T-helper 2 cell treated with Interferon-gamma antibody and Interleukin-4, amounts not matched to agents 5 μg/mL and 100 μg/mL, for 36 hours (primary cell): ENCODE measurements around the gene MYBPC2.
A peak's percentile ranks its signal among the peaks of the same experiment; 100 is the strongest.

Source experiments
- DNase-seq: peaks from one replicate; pipeline ENCODE4 v3.0.0; 2021; ENCODE audit warnings: low spot score
- H3K27ac Mint-ChIP-seq: one replicate; pipeline ENCODE4 v1.8.0; 2021; ENCODE audit warnings: mild to moderate bottlenecking, mixed read lengths
- H3K27me3 Mint-ChIP-seq: one replicate; pipeline ENCODE4 v1.8.0; 2021; ENCODE audit warnings: low read depth, mixed read lengths
- H3K36me3 Mint-ChIP-seq: one replicate; pipeline ENCODE4 v1.8.0; 2021; ENCODE audit warnings: low read depth, mixed read lengths
- H3K4me1 Mint-ChIP-seq: one replicate; pipeline ENCODE4 v1.8.0; 2021; ENCODE audit warnings: low read depth, mixed read lengths
- H3K4me3 Mint-ChIP-seq: one replicate; pipeline ENCODE4 v1.8.0; 2022; ENCODE audit warnings: mild to moderate bottlenecking, moderate library complexity, mixed read lengths
- H3K9me3 Mint-ChIP-seq: one replicate; pipeline ENCODE4 v1.8.0; 2021; ENCODE audit warnings: mixed read lengths

MYBPC2 gene

DNA sequence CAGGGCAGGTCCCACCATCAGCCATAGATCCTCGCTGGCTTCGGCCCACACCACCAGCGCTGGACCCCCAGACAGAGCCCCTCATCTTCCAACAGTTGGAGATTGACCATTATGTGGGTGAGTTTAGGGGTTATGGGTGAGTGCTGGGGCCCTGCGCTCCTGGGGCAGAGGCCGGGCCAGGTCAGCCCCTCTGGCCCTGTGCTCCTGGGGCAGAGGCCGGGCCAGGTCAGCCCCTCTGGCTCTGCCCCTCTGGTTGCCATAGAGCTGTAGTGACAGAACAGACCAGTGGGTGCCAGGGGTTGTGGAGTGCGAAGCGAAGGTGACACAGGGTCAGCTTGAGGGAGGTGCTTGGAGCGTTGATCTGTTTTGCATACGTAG, 33.3 kb upstream of the MYBPC2 start:
- Mint-ChIP-seq H3K9me3 (no peaks in the 10 kb centered on the region), H3K27me3 (no peaks in the 10 kb centered on the region), H3K4me1 (no peaks in the 10 kb centered on the region), H3K27ac (no peak overlapping the region), H3K36me3 (peaks cover 19% of the 10 kb centered on the region), H3K4me3 (no peak overlapping the region)
- DNase-seq = no peak

DNA sequence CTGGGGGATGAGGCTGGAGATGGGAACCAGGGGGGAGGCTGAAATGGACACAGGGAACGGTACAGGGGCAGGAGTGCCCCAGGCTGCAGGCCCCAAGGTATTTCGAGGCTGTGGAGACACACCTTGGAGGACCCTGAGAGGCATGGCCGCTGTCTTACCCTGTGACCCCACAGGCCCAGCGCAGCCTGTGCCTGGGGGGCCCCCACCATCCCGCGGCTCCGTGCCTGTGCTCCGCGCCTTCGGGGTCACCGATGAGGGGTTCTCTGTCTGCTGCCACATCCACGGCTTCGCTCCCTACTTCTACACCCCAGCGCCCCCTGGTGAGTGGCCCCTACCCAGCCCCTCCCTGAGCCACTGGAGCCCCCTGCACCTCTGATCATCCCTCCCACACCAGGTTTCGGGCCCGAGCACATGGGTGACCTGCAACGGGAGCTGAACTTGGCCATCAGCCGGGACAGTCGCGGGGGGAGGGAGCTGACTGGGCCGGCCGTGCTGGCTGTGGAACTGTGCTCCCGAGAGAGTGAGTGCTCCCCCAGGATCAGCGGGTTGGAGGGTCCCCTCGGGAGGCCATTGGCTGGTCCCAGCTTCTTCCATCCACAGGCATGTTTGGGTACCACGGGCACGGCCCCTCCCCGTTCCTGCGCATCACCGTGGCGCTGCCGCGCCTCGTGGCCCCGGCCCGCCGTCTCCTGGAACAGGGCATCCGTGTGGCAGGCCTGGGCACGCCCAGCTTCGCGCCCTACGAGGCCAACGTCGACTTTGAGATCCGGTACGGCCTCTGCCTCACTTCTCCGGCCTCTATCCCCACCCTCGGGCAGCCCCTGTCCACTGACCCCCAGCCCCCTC, 30.9 kb upstream of the MYBPC2 start:
- DNase-seq = no peak
- Mint-ChIP-seq H3K9me3 (no peaks in the 10 kb centered on the region), H3K4me1 (no peaks in the 10 kb centered on the region), H3K27me3 (no peaks in the 10 kb centered on the region), H3K27ac (no peak overlapping the region), H3K36me3 (peaks cover 26% of the 10 kb centered on the region), H3K4me3 (no peak overlapping the region)

DNA sequence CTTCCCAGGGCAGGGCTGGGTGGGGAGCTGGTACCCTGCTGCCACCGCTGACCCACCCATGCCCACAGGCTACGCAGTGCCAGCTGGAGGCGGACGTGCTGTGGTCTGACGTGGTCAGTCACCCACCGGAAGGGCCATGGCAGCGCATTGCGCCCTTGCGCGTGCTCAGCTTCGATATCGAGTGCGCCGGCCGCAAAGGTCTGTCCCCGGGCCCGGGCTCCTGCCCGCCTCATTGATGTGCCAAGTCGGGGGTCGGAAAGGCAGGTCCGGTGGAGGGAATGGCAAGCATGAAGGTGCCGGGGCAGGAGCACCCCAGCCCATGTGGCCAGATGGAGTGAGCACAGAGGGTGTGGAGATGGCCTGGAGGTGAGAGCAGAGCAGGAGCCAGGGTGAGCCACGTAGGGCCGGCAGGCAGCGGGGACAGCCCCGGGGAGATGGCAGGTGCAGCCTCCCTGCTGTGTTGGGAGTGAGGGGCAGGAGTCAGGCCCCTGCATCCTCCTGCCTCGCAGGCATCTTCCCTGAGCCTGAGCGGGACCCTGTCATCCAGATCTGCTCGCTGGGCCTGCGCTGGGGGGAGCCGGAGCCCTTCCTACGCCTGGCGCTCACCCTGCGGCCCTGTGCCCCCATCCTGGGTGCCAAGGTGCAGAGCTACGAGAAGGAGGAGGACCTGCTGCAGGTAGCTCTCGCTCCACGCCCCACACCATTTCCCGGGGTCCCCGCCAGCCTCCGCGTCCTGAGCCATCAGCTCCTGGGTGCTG, 30.0 kb upstream of the MYBPC2 start:
- no peaks in the 10 kb centered on the region for H3K4me1 Mint-ChIP-seq
- no peaks in the 10 kb centered on the region for H3K27me3 Mint-ChIP-seq
- DNase-seq = no peak
- no peak overlapping the region for H3K27ac Mint-ChIP-seq
- H3K36me3 Mint-ChIP-seq = peaks cover 28% of the 10 kb centered on the region
- no peak overlapping the region for H3K4me3 Mint-ChIP-seq
- no peaks in the 10 kb centered on the region for H3K9me3 Mint-ChIP-seq

DNA sequence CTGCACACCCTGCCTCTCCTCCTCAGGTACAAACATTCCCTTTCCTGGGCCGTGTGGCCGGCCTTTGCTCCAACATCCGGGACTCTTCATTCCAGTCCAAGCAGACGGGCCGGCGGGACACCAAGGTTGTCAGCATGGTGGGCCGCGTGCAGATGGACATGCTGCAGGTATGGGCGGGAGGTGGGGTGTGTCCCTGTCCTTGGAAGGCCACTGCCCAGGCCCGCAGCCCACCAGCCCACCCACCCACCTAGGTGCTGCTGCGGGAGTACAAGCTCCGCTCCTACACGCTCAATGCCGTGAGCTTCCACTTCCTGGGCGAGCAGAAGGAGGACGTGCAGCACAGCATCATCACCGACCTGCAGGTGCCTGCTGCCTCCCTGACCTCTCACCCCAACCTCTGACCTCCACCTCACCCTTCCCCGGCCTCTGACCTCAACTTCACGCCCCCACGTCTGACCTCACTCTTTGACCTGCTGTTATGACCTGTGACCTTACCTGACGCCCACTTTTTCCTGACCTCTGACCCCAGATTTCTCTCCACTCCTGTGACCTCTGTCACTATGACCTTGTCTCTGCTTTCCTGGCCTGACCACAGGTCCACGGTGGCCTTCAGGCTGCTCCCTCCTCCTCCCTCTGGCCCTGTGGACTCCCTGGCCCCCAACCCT, 26.4 kb upstream of the MYBPC2 start:
- H3K4me3 Mint-ChIP-seq = no peak overlapping the region
- no peak for DNase-seq
- no peaks in the 10 kb centered on the region for H3K9me3 Mint-ChIP-seq
- H3K4me1 Mint-ChIP-seq = no peaks in the 10 kb centered on the region
- H3K36me3 Mint-ChIP-seq = peaks cover 25% of the 10 kb centered on the region
- peak overlapping the region; percentile 38 for H3K27ac Mint-ChIP-seq
- no peaks in the 10 kb centered on the region for H3K27me3 Mint-ChIP-seq

DNA sequence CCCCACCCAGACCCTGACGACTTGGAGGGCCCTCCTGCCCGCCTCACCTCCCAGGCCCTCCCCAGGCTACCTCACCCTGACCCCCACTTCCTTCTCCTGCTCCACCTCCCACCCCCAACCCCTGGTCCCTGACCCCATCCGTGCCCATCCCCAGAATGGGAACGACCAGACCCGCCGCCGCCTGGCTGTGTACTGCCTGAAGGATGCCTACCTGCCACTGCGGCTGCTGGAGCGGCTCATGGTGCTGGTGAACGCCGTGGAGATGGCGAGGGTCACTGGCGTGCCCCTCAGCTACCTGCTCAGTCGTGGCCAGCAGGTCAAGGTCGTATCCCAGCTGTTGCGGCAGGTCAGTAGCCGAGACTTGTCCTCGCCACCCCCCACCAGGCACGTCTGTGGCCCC, 25.9 kb upstream of the MYBPC2 start:
- H3K4me3 Mint-ChIP-seq = no peak overlapping the region
- peaks cover 24% of the 10 kb centered on the region for H3K36me3 Mint-ChIP-seq
- H3K27ac Mint-ChIP-seq = no peak overlapping the region
- H3K27me3 Mint-ChIP-seq = no peaks in the 10 kb centered on the region
- no peak for DNase-seq
- H3K9me3 Mint-ChIP-seq = no peaks in the 10 kb centered on the region
- no peaks in the 10 kb centered on the region for H3K4me1 Mint-ChIP-seq

DNA sequence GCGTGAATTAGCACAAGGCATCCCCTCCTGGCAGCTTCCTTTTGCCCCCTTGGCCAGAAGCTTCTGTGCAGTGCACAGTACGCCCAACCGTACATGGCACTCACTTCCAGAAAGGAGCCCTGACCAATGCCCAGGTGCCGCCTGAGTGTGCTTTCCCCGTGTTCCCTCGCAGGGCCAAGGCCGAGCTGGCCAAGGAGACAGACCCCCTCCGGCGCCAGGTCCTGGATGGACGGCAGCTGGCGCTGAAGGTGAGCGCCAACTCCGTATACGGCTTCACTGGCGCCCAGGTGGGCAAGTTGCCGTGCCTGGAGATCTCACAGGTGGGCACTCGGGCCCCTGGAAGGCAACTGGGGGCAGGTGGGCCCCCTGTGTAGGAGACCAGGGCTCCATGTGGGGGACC, 23.3 kb upstream of the MYBPC2 start:
- peaks cover 27% of the 10 kb centered on the region for H3K36me3 Mint-ChIP-seq
- H3K4me3 Mint-ChIP-seq = no peak overlapping the region
- no peaks in the 10 kb centered on the region for H3K4me1 Mint-ChIP-seq
- no peaks in the 10 kb centered on the region for H3K9me3 Mint-ChIP-seq
- H3K27me3 Mint-ChIP-seq = no peaks in the 10 kb centered on the region
- H3K27ac Mint-ChIP-seq = no peak overlapping the region
- no peak for DNase-seq

DNA sequence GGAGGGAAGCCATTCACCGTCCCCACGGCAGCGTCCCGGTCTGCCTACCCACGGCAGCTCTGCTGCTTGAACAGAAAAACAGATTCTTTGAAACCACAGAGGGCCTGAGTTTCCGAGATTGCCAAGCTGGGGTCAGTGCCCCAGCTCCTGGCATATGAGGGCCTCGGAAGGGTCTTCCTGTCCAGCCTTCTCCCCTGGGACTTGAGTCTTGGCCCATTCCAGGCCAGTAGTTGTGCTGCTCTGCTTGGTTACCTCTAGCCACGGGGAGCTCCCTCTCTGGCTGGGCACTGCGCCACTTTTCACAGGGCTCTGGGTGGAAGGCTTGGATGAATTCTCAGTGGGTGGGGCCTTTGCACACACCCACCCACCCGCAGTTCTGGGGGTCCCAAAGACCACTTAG, 22.6 kb upstream of the MYBPC2 start:
- H3K9me3 Mint-ChIP-seq = no peaks in the 10 kb centered on the region
- no peaks in the 10 kb centered on the region for H3K4me1 Mint-ChIP-seq
- no peak for DNase-seq
- H3K36me3 Mint-ChIP-seq = peaks cover 31% of the 10 kb centered on the region
- H3K27ac Mint-ChIP-seq = no peak overlapping the region
- H3K4me3 Mint-ChIP-seq = no peak overlapping the region
- no peaks in the 10 kb centered on the region for H3K27me3 Mint-ChIP-seq

DNA sequence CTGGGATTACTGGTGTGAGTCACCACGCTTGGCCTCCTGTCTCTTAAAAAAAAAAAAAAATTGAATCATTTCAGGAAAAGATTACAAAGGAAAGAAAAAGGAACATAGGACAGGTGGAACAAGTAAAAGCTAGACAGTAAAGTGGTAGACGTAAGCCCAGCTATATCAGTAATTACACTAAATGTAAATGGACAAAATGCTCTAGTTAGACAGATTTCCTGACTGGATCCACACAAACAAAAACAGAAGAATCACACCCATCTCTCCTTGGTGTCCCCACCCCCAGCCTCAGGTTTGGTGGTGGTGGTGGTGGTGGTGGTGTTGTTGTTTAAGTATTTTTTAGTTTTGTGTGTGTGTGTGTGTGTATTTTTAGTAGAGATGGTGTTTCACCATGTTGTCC, 20.3 kb upstream of the MYBPC2 start:
- H3K4me3 Mint-ChIP-seq = no peak overlapping the region
- H3K4me1 Mint-ChIP-seq = no peaks in the 10 kb centered on the region
- DNase-seq = no peak
- peaks cover 19% of the 10 kb centered on the region for H3K36me3 Mint-ChIP-seq
- no peak overlapping the region for H3K27ac Mint-ChIP-seq
- H3K27me3 Mint-ChIP-seq = no peaks in the 10 kb centered on the region
- H3K9me3 Mint-ChIP-seq = no peaks in the 10 kb centered on the region

DNA sequence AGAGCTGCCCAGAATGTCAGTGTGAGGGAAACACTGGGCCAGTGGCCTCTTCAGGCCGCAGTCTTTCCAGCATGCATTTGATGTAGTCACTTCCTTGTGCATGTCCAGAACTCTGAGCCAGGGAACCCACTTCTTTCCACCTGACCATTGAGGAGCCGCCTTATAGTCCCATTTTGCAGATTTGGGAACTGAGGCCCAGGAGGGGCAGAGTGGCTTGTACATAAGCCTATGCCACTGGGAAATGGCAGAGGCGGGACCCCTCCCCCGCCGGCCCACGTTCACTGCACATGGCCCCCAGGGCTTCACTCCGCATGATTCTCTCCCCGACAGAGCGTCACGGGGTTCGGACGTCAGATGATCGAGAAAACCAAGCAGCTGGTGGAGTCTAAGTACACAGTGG, 19.6 kb upstream of the MYBPC2 start:
- no peaks in the 10 kb centered on the region for H3K27me3 Mint-ChIP-seq
- no peaks in the 10 kb centered on the region for H3K4me1 Mint-ChIP-seq
- H3K27ac Mint-ChIP-seq = no peak overlapping the region
- DNase-seq = no peak
- no peak overlapping the region for H3K4me3 Mint-ChIP-seq
- H3K9me3 Mint-ChIP-seq = no peaks in the 10 kb centered on the region
- peaks cover 19% of the 10 kb centered on the region for H3K36me3 Mint-ChIP-seq

DNA sequence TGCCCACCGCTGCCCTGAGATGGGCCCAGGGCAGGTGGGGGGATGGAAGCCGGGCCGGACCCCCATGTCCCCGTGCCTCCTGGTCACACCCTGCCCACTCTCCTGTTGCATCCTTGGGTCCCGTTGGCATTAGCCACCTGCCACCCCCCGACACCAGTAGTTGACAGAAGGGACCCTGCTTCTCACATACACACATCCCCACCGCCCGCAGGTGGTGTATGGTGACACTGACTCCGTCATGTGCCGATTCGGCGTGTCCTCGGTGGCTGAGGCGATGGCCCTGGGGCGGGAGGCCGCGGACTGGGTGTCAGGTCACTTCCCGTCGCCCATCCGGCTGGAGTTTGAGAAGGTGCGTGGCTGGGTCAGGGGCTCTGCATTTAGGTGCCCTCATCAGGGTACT, 19.2 kb upstream of the MYBPC2 start:
- Mint-ChIP-seq H3K9me3 (no peaks in the 10 kb centered on the region), H3K4me3 (no peak overlapping the region), H3K27ac (no peak overlapping the region), H3K36me3 (peaks cover 19% of the 10 kb centered on the region), H3K4me1 (no peaks in the 10 kb centered on the region), H3K27me3 (no peaks in the 10 kb centered on the region)
- no peak for DNase-seq

DNA sequence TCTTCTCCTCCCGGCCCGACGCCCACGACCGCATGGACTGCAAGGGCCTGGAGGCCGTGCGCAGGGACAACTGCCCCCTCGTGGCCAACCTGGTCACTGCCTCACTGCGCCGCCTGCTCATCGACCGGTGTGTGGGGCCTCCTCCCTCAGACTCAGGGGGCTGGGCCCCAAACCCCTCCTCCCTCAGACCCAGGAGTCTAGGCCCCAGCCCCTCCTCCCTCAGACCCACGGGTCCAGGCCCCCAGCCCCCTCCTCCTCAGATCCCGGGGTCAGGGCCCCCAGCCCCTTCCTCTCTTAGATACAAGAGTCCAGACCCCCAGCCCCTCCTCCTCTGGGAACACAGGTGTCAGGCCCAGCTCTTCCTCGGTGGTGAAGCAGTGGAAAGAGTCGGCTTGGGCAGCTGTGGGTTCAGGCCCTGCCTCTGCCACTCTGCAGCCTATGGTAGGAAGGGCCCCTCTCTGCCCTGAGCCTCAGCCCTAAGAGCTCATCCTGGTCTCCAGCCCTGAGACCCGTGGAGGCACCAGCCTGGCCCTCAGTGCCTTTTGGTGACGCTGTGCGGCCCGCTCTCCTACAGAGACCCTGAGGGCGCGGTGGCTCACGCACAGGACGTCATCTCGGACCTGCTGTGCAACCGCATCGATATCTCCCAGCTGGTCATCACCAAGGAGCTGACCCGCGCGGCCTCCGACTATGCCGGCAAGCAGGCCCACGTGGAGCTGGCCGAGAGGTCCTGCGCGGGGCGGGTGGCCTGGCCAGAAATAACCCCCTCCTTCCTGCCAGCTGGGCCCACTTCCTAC, 17.6 kb upstream of the MYBPC2 start:
- DNase-seq = peak; percentile 69
- H3K9me3 Mint-ChIP-seq = no peaks in the 10 kb centered on the region
- H3K36me3 Mint-ChIP-seq = peaks cover 20% of the 10 kb centered on the region
- peaks cover 8% of the 10 kb centered on the region for H3K27me3 Mint-ChIP-seq
- no peak overlapping the region for H3K27ac Mint-ChIP-seq
- H3K4me3 Mint-ChIP-seq = no peak overlapping the region
- H3K4me1 Mint-ChIP-seq = peaks cover 2% of the 10 kb centered on the region

DNA sequence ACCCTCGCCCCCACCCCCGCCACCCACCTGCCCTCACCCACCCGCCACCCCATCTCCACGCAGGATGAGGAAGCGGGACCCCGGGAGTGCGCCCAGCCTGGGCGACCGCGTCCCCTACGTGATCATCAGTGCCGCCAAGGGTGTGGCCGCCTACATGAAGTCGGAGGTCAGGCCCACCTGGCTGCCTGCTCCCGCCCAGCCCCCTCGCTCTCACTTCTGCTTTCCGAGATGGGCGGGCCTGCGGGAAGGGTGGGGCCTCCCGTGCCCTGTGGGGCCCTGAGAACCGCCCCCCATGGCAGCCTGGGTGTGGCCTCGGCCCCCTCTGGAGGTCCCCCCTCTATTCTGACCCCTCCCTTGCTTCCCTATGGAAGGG, 17.0 kb upstream of the MYBPC2 start:
- Mint-ChIP-seq H3K27me3 (peaks cover 12% of the 10 kb centered on the region), H3K36me3 (peaks cover 19% of the 10 kb centered on the region), H3K9me3 (no peaks in the 10 kb centered on the region), H3K4me3 (no peak overlapping the region), H3K4me1 (peaks cover 4% of the 10 kb centered on the region), H3K27ac (no peak overlapping the region)
- no peak for DNase-seq

DNA sequence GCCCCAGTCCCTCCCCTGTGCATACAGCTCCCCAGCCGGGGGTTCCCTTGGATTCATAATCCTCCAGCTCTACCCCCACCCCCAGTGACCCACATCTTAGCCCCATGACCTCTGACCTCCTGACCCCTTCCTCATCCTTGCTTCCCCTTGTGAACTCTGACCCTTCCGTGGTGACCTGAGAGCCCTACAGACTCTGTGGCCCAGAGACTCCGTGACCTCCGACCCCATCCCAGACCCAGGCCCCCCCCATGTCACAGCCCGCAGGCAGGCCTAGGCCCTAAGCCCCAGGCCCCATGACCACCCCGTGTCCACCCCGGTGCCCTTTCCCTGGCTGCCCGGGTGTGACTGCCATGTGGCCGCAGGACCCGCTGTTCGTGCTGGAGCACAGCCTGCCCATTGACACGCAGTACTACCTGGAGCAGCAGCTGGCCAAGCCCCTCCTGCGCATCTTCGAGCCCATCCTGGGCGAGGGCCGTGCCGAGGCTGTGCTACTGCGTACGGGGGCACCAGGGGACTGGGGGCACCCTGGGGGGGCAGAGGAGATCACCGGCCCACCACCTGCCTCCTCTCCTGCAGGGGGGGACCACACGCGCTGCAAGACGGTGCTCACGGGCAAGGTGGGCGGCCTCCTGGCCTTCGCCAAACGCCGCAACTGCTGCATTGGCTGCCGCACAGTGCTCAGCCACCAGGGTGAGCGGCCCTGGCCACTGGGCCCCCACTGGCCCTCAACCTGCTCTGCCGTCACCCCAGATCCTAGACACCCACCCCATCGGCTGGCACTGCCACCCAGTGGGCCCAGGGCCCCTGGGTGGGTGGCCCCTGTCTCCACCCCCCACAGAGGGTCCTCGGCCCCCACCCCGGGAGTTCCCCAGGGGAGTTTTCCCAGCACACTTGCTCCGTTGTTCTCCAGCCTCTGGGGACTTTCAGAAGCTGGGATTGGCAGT, 16.4 kb upstream of the MYBPC2 start:
- H3K9me3 Mint-ChIP-seq = no peaks in the 10 kb centered on the region
- no peak for DNase-seq
- H3K27ac Mint-ChIP-seq = no peak overlapping the region
- peaks cover 18% of the 10 kb centered on the region for H3K36me3 Mint-ChIP-seq
- H3K4me3 Mint-ChIP-seq = no peak overlapping the region
- H3K27me3 Mint-ChIP-seq = peaks cover 12% of the 10 kb centered on the region
- peaks cover 4% of the 10 kb centered on the region for H3K4me1 Mint-ChIP-seq
